Panc1 (cell line): ENCODE measurements around the gene OMA1. TPM values are rescaled to one million over a fixed set of nuclear protein-coding genes. Genes with fewer than 3 reads are reported as not detected.

ENCODE experiments used
- ATAC-seq: fragments of 200-7000 bp; cut with Tn5 transposase; 2 replicates; pipeline ENCODE4 v1.9.1; 2020; ENCODE audit warnings: mild to moderate bottlenecking, moderate library complexity
- BruUV-seq: library from RNA; stranded (reverse); fragments of 400-500 nt; replicated peaks from 2 replicates; lab custom pipeline; 2021; lab: Mats Ljungman, UMichigan
- CTCF ChIA-PET: fragments of 300-600 bp; sonication (Branson Sonifier 250); formaldehyde crosslinking; loops from one replicate; lab custom pipeline; 2022; ENCODE audit warnings: antibody characterized with exemption; lab: Charles Lee
- POLR2A ChIA-PET: fragments of 300-600 bp; sonication (Branson Sonifier 250); formaldehyde crosslinking; loops from one replicate; lab custom pipeline; 2022; ENCODE audit warnings: antibody characterized with exemption; lab: Charles Lee
- DNase-seq: peaks from one replicate; pipeline ENCODE4 v3.0.0-alpha.2; 2010; ENCODE audit warnings: low read depth, low spot score
- H3K27ac ChIP-seq: 2 replicates; pipeline ENCODE4 v1.5.1; 2011; ENCODE audit warnings: mild to moderate bottlenecking, low read length, inconsistent platforms
- H3K27me3 ChIP-seq: fragments of 200-500 bp; sonication (Bioruptor generic); 2 replicates; pipeline ENCODE4 v1.6.0; 2014; ENCODE audit warnings: low read length, inconsistent platforms; ENCODE audit not compliant: control insufficient read depth, insufficient read depth
- H3K36me3 ChIP-seq: fragments of 200-500 bp; sonication (Bioruptor generic); 2 replicates; pipeline ENCODE4 v1.5.1; 2014; ENCODE audit warnings: inconsistent platforms, mild to moderate bottlenecking, low read length, moderate library complexity; ENCODE audit not compliant: control insufficient read depth, insufficient read depth
- H3K4me1 ChIP-seq: 2 replicates; pipeline ENCODE4 v1.5.1; 2011; ENCODE audit warnings: inconsistent platforms, mild to moderate bottlenecking, low read length, moderate library complexity; ENCODE audit not compliant: control insufficient read depth, insufficient read depth
- H3K4me3 ChIP-seq, 2 experiments: 2 replicates each; pipeline ENCODE4 v1.5.1; 2011 to 2012; ENCODE audit warnings: low read depth in 2 of 2, low read length in 2 of 2, mild to moderate bottlenecking in 2 of 2, inconsistent platforms in 1 of 2, moderate library complexity in 1 of 2
- H3K9me3 ChIP-seq: fragments of 200-500 bp; sonication (Bioruptor generic); 2 replicates; pipeline ENCODE4 v1.5.1; 2014; ENCODE audit warnings: low read depth, mild to moderate bottlenecking, inconsistent platforms, low read length, moderate library complexity; ENCODE audit not compliant: control insufficient read depth, insufficient read depth
- CTCF ChIP-seq: fragments of 450-650 bp; IDR thresholded peaks from 2 replicates; pipeline ENCODE4 v1.5.1; 2017; ENCODE audit warnings: mild to moderate bottlenecking
- POLR2AphosphoS5 ChIP-seq: IDR thresholded peaks from 2 replicates; pipeline ENCODE4 v1.6.1; 2012; ENCODE audit warnings: mild to moderate bottlenecking, low read depth, low read length, moderate library complexity
- REST ChIP-seq, 2 experiments: IDR thresholded peaks; 2 replicates each; pipeline ENCODE4 v1.6.1; 2011 to 2012; ENCODE audit warnings: low read depth in 2 of 2, control low read depth in 1 of 2, low read length in 1 of 2, mild to moderate bottlenecking in 1 of 2, moderate library complexity in 1 of 2; ENCODE audit not compliant: insufficient read depth in 1 of 2
- SIN3A ChIP-seq: IDR thresholded peaks from 2 replicates; pipeline ENCODE4 v1.6.1; 2012; ENCODE audit warnings: low read depth, mild to moderate bottlenecking, low read length, moderate library complexity, borderline replicate concordance; ENCODE audit not compliant: insufficient read depth
- TCF7L2 ChIP-seq: IDR thresholded peaks from 2 replicates; pipeline ENCODE4 v1.6.1; 2011; ENCODE audit warnings: mild to moderate bottlenecking, low read depth, low read length, inconsistent platforms
- in situ Hi-C: cut with HindIII; loops from 2 replicates; pipeline ENCODE4 v1.10.0; 2016; ENCODE audit warnings: low sequenced_read_pairs, low pct_unique_long_range_greater_than_20kb
- intact Hi-C: fragments of 100-400 bp; cut with micrococcal nuclease; formaldehyde crosslinking; loops from one replicate; pipeline ENCODE4 v1.10.0; 2022; ENCODE audit not compliant: unreplicated experiment
- total RNA-seq: library from RNA; stranded (reverse); gene quantifications from one replicate; pipeline ENCODE4 v1.2.1, GENCODE V29; 2021; ENCODE audit not compliant: unreplicated experiment

OMA1 gene
- total RNA-seq, 1 experiment from 2014 or later, result 16.6 TPM

GRCh38 chr1:58513956-58514355 is 32.6 kb downstream of the OMA1 start:
- CTCF ChIA-PET, result no interaction called here
- no TSS peak for BruUV-seq
- no peaks in the 10 kb centered on the region for H3K4me1 ChIP-seq
- TF ChIP-seq SIN3A (no peak), TCF7L2 (no peak)
- ATAC-seq (no peak), DNase-seq (no peak)
- H3K4me3 ChIP-seq, result no peak overlapping the region
- intact Hi-C loops (no loop called here), in situ Hi-C loops (no loop called here)
- H3K9me3 ChIP-seq, result no peaks in the 10 kb centered on the region
- H3K36me3 ChIP-seq, result no peaks in the 10 kb centered on the region
- no peak overlapping the region for H3K27ac ChIP-seq
- POLR2A ChIA-PET, result no interaction called here
- no peaks in the 10 kb centered on the region for H3K27me3 ChIP-seq

- in situ Hi-C loops, result no loop called here
- ChIA-PET POLR2A (no interaction called here), CTCF (no interaction called here)
- H3K27me3 ChIP-seq, result no peaks in the 10 kb centered on the region
- ATAC-seq (no peak), DNase-seq (no peak)
- H3K36me3 ChIP-seq, result no peaks in the 10 kb centered on the region
- intact Hi-C loops, result no loop called here
- no peak overlapping the region for H3K4me3 ChIP-seq
- H3K27ac ChIP-seq, result no peak overlapping the region
- H3K4me1 ChIP-seq, result no peaks in the 10 kb centered on the region
- TF ChIP-seq CTCF, result no peak
- no peak for TF ChIP-seq POLR2AphosphoS5
- TF ChIP-seq SIN3A, result no peak
- no peak for TF ChIP-seq REST (IDR thresholded peaks at IDR 0.05; ENCODE audit: insufficient read depth in 1 of 2, low read depth in 2 of 2, low read length in 1 of 2)
- TF ChIP-seq TCF7L2, result no peak
- H3K9me3 ChIP-seq, result no peaks in the 10 kb centered on the region
- no TSS peak for BruUV-seq
Measured at GRCh38 chr1:58508629-58509028, 37.9 kb downstream of the OMA1 start.

- H3K9me3 ChIP-seq, result no peaks in the 10 kb centered on the region
- no peaks in the 10 kb centered on the region for H3K4me1 ChIP-seq
- H3K4me3 ChIP-seq, result no peak overlapping the region
- no TSS peak for BruUV-seq
- no peak for ATAC-seq
- H3K27ac ChIP-seq, result no peak overlapping the region
- in situ Hi-C loops (no loop called here), intact Hi-C loops (no loop called here)
- POLR2A ChIA-PET, result no interaction called here
- no peaks in the 10 kb centered on the region for H3K27me3 ChIP-seq
- DNase-seq, result no peak
- TF ChIP-seq TCF7L2 (no peak), SIN3A (no peak), REST (IDR thresholded peaks at IDR 0.05; ENCODE audit: insufficient read depth in 1 of 2, low read depth in 2 of 2, low read length in 1 of 2) (no peak), POLR2AphosphoS5 (no peak), CTCF (no peak)
- no peaks in the 10 kb centered on the region; the same call in 1 of the 2 replicates for H3K36me3 ChIP-seq
- CTCF ChIA-PET, result no interaction called here
Measured at GRCh38 chr1:58505286-58505685, 41.2 kb downstream of the OMA1 start.
